Midbrain (tissue), 1 donor: ENCODE results near the gene NAXD.
"Not testable (repeated sequence)": the region's sequence is repeated elsewhere in the genome, so short reads cannot be mapped to it uniquely, and the experiment has no call there.

ENCODE experiments used
- DNase-seq: peaks from one replicate; lab custom pipeline; 2025; lab: John Stamatoyannopoulos, UW

NAXD gene

GRCh38 chr13:110627761-110628476, 12.6 kb downstream of the NAXD start:
- DNase-seq: no peak

- no peak for DNase-seq
These were observed 13.1 kb downstream of the NAXD start for GRCh38 chr13:110628477-110628793.

GRCh38 chr13:110628952-110629701, 13.8 kb downstream of the NAXD start:
- DNase-seq: no peak

- no peak for DNase-seq
These were observed 14.4 kb downstream of the NAXD start for GRCh38 chr13:110629735-110630134.

- DNase-seq: no peak
These were observed 15.3 kb downstream of the NAXD start for GRCh38 chr13:110630566-110631119.

GRCh38 chr13:110632255-110632654, 16.9 kb downstream of the NAXD start:
- DNase-seq: not testable (repeated sequence)

- no peak for DNase-seq
These were observed 18.4 kb downstream of the NAXD start for GRCh38 chr13:110633776-110634175.

GRCh38 chr13:110634558-110634957, 19.2 kb downstream of the NAXD start:
- no peak for DNase-seq

GRCh38 chr13:110635405-110636002, 20.2 kb downstream of the NAXD start:
- no peak for DNase-seq

- no peak for DNase-seq
These were observed 20.7 kb downstream of the NAXD start for GRCh38 chr13:110636053-110636475.

GRCh38 chr13:110636701-110637201, 21.4 kb downstream of the NAXD start:
- no peak for DNase-seq

- DNase-seq: no peak
These were observed 21.9 kb downstream of the NAXD start for GRCh38 chr13:110637275-110637674.

- no peak for DNase-seq
These were observed 22.4 kb downstream of the NAXD start for GRCh38 chr13:110637747-110638146.

GRCh38 chr13:110638257-110638656, 22.9 kb downstream of the NAXD start:
- DNase-seq: no peak

- no peak for DNase-seq
These were observed 23.8 kb downstream of the NAXD start for GRCh38 chr13:110638814-110639806.

- DNase-seq: no peak
These were observed 24.6 kb downstream of the NAXD start for GRCh38 chr13:110639935-110640334.

- no peak for DNase-seq
These were observed 25.3 kb downstream of the NAXD start for GRCh38 chr13:110640591-110641029.

- no peak for DNase-seq
These were observed 26.0 kb downstream of the NAXD start for GRCh38 chr13:110641055-110642015.

GRCh38 chr13:110642291-110642981, 27.1 kb downstream of the NAXD start:
- no peak for DNase-seq

- DNase-seq: no peak
These were observed 28.0 kb downstream of the NAXD start for GRCh38 chr13:110643324-110643723.
